Epithelial cell of proximal tubule (primary cell): ENCODE measurements around the gene CLEC5A. TPM values are rescaled to one million over a fixed set of nuclear protein-coding genes. Genes with fewer than 3 reads are reported as not detected.
"Not testable (repeated sequence)": the region's sequence is repeated elsewhere in the genome, so short reads cannot be mapped to it uniquely, and the experiment has no call there.

ENCODE experiments used
- DNase-seq: peaks from one replicate; pipeline ENCODE4 v3.0.0-alpha.2; 2011; ENCODE audit warnings: low read depth
- H3K4me3 ChIP-seq: 2 replicates; pipeline ENCODE4 v1.5.1; 2011; ENCODE audit warnings: low read depth, mild to moderate bottlenecking, low read length
- total RNA-seq: library from RNA; depleted of rRNA; stranded (reverse); fragments of >200 nt; gene quantifications from 2 replicates; pipeline ENCODE4 v1.2.3, GENCODE V29; 2015
- TF ChIP-seq, protein P1 (sequence below): conservative IDR thresholded peaks from 2 replicates; pipeline ENCODE4 v1.5.1; 2012; ENCODE audit warnings: low read depth, mild to moderate bottlenecking, low read length

CLEC5A gene
- total RNA-seq, 1 donor from 2014 or later = not detected

DNA sequence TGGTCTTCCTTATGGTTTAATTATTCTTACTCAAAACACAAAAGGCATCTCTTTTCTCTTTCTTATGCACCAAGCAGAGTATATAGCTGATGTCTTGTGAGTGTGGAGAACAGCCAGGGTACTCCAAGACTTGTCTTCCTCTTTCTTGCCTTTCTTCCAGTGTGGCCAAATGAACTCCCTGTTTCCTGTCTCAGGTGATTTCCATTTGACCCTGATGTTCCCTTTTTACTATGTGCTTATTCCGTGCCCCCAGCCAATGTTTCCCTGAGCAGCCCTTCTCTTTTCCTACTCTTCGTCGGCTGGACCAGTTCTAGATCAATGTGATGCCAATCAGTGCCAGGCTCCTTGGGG, 18.0 kb downstream of the CLEC5A start:
- TF ChIP-seq, protein P1, sequence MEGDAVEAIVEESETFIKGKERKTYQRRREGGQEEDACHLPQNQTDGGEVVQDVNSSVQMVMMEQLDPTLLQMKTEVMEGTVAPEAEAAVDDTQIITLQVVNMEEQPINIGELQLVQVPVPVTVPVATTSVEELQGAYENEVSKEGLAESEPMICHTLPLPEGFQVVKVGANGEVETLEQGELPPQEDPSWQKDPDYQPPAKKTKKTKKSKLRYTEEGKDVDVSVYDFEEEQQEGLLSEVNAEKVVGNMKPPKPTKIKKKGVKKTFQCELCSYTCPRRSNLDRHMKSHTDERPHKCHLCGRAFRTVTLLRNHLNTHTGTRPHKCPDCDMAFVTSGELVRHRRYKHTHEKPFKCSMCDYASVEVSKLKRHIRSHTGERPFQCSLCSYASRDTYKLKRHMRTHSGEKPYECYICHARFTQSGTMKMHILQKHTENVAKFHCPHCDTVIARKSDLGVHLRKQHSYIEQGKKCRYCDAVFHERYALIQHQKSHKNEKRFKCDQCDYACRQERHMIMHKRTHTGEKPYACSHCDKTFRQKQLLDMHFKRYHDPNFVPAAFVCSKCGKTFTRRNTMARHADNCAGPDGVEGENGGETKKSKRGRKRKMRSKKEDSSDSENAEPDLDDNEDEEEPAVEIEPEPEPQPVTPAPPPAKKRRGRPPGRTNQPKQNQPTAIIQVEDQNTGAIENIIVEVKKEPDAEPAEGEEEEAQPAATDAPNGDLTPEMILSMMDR = no peak
- no peak for DNase-seq

DNA sequence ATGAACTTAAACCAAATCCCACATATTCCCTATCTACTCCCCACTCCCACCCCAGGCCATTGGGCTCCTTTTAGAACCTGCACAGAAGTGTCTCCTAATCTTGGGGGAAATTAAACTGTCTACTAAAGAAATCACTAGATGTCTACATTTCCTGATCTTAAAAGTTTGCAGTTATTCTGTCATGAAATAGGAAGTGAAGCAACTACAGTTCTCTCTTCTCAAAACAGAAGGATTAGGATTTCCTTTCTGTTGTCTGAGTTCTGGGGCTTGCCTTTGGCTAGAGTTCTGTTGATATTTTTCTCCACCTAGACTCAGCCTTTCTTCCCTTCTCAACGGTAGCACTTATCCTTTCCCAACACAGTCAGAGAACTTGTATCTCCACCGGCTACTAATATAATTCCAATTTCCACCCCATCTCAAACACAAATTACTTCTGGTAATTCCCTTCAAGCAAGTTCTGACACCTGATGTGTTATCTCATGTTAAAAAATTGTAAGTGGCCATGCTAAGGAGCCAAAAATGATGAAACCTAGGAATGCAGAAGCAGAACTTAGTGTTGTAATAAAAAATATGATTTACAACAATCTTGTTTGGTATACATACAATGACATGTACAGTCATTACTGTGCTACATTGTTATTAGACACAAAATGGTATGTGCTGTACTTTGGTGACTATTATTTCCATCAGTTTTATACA, 18.5 kb downstream of the CLEC5A start:
- H3K4me3 ChIP-seq = no peak overlapping the region
- DNase-seq = no peak
- TF ChIP-seq, protein P1 = no peak

More for the DNA sequence above, 18.0 kb downstream of the CLEC5A start:
- no peak overlapping the region for H3K4me3 ChIP-seq

DNA sequence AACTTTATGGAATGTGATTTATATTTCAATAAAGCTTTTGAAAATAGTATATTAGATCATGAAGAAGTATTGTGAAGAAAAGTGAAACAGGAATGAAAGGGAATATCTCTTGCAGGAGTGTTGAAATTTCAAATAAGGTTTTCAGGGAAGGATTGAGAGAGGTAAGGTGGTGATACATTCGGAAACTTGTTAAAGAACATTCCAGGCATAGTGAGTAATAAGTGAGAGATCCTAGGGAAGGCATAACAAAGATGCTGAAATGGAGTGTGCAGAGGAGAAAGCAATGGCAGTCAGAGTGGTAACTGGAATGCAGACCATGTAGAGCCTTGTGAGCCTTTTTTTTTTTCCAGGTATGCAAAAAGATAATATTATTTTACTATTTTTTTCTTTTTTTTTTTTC, 26.5 kb downstream of the CLEC5A start:
- DNase-seq = no peak
- H3K4me3 ChIP-seq = no peak overlapping the region
- TF ChIP-seq, protein P1 = no peak

DNA sequence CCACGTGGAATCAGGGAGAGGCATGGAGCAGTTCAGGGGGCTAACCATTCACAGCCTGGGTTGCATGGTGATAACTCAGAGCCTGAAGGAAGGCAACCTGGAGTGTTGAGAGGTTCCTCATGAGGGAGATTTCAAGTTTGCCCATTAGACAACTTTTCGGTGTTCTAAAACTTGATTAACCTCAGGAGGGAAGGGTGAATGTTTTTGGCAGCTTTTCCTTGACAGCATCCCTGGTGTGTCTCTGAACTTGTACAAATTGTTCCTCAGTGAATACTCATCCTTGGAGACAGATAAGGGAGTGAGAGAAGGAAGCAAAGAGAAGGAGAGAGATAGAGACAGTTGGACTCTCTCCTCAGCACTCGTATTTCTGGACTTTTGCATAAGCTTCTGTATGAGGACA, 30.7 kb downstream of the CLEC5A start, which contains the start of gene OR9A4:
TSS of gene OR9A4 (plus strand) at position 301 of the 400 bp plus-strand sequence. CDS start 2,477 bp downstream, outside the sequence.
- no peak within 1 kb of the TSS for H3K4me3 ChIP-seq
- DNase-seq = no peak
- TF ChIP-seq, protein P1 = no peak

DNA sequence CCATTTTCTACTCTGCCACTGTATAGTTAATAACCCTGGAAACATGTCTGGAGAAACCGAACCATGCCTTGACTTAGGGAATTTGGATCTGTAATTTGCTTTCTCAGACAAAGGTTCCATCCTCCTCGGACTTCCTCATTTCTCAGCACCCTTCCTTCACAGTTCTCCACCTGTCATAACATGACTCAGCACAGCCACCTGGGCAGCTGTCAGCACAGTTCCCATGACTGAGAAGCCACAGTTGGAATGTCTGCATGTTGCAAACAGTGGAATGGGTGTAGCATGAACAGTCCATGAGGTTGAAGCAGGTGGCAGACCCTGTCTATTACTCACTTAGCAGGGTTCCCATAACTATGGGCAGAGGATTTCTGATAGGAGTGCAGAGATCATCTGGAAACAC, 31.2 kb downstream of the CLEC5A start:
- H3K4me3 ChIP-seq = no peak overlapping the region
- DNase-seq = no peak
- TF ChIP-seq, protein P1 = no peak

DNA sequence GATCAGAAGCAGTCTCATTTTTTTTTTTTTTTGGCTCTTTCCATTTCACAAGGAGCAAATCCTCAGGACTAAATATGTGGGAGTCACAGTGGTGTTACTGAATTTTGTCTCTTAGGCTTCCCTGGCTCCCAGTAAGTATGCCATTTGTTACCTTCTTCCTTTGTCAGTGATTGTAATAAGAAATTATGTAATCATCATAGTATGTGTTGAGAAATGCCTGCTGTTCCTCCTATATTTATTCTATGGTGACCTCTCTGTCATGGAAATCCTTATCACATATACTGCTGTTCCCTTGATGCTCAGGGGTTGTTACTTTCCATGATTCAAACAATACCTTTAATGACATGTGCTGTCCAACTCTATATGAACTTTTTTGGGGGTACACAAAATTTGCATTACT, 35.4 kb downstream of the CLEC5A start:
- TF ChIP-seq, protein P1 = no peak
- H3K4me3 ChIP-seq = no peak overlapping the region
- no peak for DNase-seq

DNA sequence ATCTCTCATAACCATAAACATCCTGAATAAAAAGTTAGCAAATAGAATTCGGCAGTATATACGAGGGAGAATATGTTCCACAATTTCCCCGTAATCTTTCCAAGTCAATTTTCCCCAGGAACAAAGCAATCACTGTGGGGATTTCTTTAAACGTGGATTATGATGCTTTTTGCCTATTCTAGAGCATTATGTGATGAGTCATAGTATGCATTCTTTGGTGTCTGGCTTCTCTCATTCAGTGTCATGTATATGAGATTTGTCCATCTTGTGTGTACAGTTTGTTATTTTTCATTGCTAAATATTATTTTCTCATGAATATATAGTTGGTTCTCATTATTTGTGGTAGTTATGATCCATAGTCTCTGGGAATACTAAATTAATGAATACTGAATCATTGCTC, 40.5 kb downstream of the CLEC5A start:
- TF ChIP-seq, protein P1 = no peak
- no peak overlapping the region for H3K4me3 ChIP-seq
- DNase-seq = no peak

DNA sequence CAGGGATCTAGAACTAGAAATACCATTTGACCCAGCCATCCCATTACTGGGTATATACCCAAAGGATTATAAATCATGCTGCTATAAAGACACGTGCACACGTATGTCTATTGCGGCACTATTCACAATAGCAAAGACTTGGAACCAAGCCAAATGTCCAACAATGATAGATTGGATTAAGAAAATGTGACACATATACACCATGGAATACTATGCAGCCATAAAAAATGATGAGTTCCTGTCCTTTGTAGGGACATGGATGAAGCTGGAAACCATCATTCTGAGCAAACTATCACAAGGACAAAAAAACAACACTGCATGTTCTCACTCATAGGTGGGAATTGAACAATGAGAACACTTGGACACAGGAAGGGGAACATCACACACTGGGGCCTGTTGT, 47.4 kb downstream of the CLEC5A start:
- not testable (repeated sequence) for H3K4me3 ChIP-seq, DNase-seq
